Transverse colon (tissue), 4 donors: ENCODE data around the gene ITPRID2. TPM values are rescaled to one million over a fixed set of nuclear protein-coding genes. Genes with fewer than 3 reads are reported as not detected.

Source experiments
- DNase-seq: peaks from one replicate; pipeline ENCODE4 v3.0.0-alpha.2; 2019
- H3K27ac ChIP-seq, 4 donors: fragments of 200-600 bp; sonication (generic); 2 replicates each; pipeline ENCODE4 v1.5.1; 2016 to 2018; ENCODE audit warnings: inconsistent platforms in 4 of 4
- H3K27me3 ChIP-seq: fragments of 200-600 bp; sonication (generic); 2 replicates; pipeline ENCODE4 v1.5.1; 2017; ENCODE audit warnings: inconsistent platforms
- H3K36me3 ChIP-seq, 4 donors: fragments of 200-600 bp; sonication (generic); 2 replicates each; pipeline ENCODE4 v1.5.1; 2017 to 2019; ENCODE audit warnings: inconsistent platforms in 4 of 4
- H3K4me1 ChIP-seq, 4 donors: fragments of 200-600 bp; sonication (generic); 2 replicates each; pipeline ENCODE4 v1.5.1; 2017 to 2020; ENCODE audit warnings: inconsistent platforms in 4 of 4
- H3K4me3 ChIP-seq, 4 donors: fragments of 200-600 bp; sonication (generic); 1 replicate in 1 of 4; 2 replicates in 3 of 4; pipeline versions ENCODE4 v1.5.1 to v1.6.1; 2017 to 2019; ENCODE audit warnings: inconsistent platforms in 4 of 4
- H3K9me3 ChIP-seq, 2 donors: fragments of 200-600 bp; sonication (generic); 2 replicates each; pipeline ENCODE4 v1.5.1; 2017 to 2019; ENCODE audit warnings: inconsistent platforms in 2 of 2
- EP300 ChIP-seq: sonication (generic); formaldehyde crosslinking; IDR thresholded peaks from one replicate; pipeline ENCODE4 v1.6.1; 2017; ENCODE audit warnings: antibody characterized with exemption, low read depth
- POLR2A ChIP-seq: fragments of 450-650 bp; IDR thresholded peaks from one replicate; pipeline ENCODE4 v1.6.1; 2016; ENCODE audit warnings: antibody characterized with exemption, mild to moderate bottlenecking, moderate library complexity
- POLR2AphosphoS5 ChIP-seq, 3 donors: sonication (generic); formaldehyde crosslinking; IDR thresholded peaks; one replicate each; pipeline ENCODE4 v1.6.1; 2016; ENCODE audit warnings: antibody characterized with exemption in 3 of 3
- WGBS, 2 donors: methylation state at CpG; one replicate each; pipeline ENCODE4 v1.1.5; 2018; ENCODE audit warnings: low coverage in 1 of 2; 5-methylcytosine and 5-hydroxymethylcytosine counted together
- in situ Hi-C, 4 donors: fragments of 200-750 bp; cut with MboI; loops; one replicate each; pipeline versions ENCODE4 v1.15.0 to v1.15.1; 2017; ENCODE audit warnings: low sequenced_read_pairs in 3 of 4, low pct_ligation_motif_present in 1 of 4, low pct_unique_long_range_greater_than_20kb in 1 of 4
- intact Hi-C: fragments of 100-400 bp; cut with DNase I; formaldehyde crosslinking; loops from one replicate; pipeline ENCODE4 v1.15.1; 2023; ENCODE audit warnings: low total_unique reads
- total RNA-seq, 4 donors: library from RNA; depleted of rRNA; stranded (reverse); fragments of >200 nt; gene quantifications; one replicate each; pipeline ENCODE4 v1.1.0, GENCODE V29; 2016
- TF ChIP-seq, protein P1 (sequence below), 5 experiments: fragments of 200-600 bp in 3 of 5; fragments of 450-650 bp in 2 of 5; sonication (generic) in 3 of 5; IDR thresholded peaks; 1 replicate in 2 of 5; 2 replicates in 3 of 5; pipeline ENCODE4 v1.5.1; 2016 to 2017; ENCODE audit warnings: antibody characterized with exemption in 5 of 5, inconsistent platforms in 3 of 5, mild to moderate bottlenecking in 2 of 5, moderate library complexity in 1 of 5

The ITPRID2 gene
- total RNA-seq, 4 donors from 2014 or later, result 117 to 255 (median 212) TPM

DNA sequence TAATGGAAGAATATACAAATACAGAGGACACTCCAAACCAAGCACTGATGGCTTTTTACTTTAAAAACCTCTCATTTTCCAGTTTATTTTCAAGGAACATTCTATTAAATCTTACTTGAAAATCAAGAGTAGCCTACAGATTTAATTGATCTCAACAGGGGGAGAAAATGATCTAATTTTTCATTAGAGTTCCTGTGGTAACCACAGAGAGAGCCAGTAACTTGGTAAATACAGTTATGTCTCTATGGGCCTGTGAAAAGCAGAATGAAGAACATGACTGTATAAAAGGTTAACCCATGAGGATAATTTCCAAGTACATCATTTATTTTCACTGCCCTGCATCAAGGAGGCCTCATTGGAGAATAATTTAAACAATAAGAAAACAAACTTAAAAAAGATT, 39.8 kb upstream of the ITPRID2 start:
- Histone ChIP-seq H3K36me3 (no peaks in the 10 kb centered on the region), H3K27me3 (no peaks in the 10 kb centered on the region), H3K27ac (no peak overlapping the region), H3K9me3 (no peaks in the 10 kb centered on the region), H3K4me1 (peaks cover 0 to 14% (median 3%) of the 10 kb centered on the region in 4 donors), H3K4me3 (no peak overlapping the region)
- no peak for DNase-seq
- in situ Hi-C loops, result no loop called here
- TF ChIP-seq EP300 (no peak), POLR2AphosphoS5 (IDR thresholded peaks at IDR 0.05) (no peak), POLR2A (no peak)
- TF ChIP-seq, protein P1, sequence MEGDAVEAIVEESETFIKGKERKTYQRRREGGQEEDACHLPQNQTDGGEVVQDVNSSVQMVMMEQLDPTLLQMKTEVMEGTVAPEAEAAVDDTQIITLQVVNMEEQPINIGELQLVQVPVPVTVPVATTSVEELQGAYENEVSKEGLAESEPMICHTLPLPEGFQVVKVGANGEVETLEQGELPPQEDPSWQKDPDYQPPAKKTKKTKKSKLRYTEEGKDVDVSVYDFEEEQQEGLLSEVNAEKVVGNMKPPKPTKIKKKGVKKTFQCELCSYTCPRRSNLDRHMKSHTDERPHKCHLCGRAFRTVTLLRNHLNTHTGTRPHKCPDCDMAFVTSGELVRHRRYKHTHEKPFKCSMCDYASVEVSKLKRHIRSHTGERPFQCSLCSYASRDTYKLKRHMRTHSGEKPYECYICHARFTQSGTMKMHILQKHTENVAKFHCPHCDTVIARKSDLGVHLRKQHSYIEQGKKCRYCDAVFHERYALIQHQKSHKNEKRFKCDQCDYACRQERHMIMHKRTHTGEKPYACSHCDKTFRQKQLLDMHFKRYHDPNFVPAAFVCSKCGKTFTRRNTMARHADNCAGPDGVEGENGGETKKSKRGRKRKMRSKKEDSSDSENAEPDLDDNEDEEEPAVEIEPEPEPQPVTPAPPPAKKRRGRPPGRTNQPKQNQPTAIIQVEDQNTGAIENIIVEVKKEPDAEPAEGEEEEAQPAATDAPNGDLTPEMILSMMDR (IDR thresholded peaks at IDR 0.05), result no peak
- intact Hi-C loops, result no loop called here

DNA sequence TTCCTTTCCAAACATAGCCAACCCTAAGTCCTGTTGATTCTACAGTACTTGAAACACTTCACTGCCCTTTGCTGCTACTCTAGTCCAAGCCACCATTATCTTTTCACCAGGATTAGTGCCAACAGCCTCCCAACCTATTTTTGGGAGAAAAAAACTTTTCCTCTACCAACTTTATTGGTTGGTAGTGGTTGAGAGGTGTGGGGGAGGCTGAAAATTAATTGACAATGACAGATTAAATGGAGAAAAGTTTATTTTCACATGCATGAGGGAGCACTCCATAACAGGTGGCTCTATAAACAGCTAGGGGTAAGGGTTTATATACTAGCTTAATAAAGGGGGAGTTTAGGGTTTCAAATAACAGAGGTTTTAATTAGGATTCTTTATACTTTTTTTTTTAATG, 37.8 kb upstream of the ITPRID2 start:
- Histone ChIP-seq H3K27ac (no peak overlapping the region), H3K4me3 (no peak overlapping the region), H3K9me3 (no peaks in the 10 kb centered on the region), H3K36me3 (no peaks in the 10 kb centered on the region), H3K27me3 (no peaks in the 10 kb centered on the region), H3K4me1 (peaks cover 0 to 5% (median 0%) of the 10 kb centered on the region in 4 donors)
- DNase-seq, result no peak
- intact Hi-C loops, result no loop called here
- in situ Hi-C loops, result no loop called here
- TF ChIP-seq EP300, result no peak
- TF ChIP-seq POLR2AphosphoS5 (IDR thresholded peaks at IDR 0.05), result no peak
- TF ChIP-seq POLR2A, result no peak
- TF ChIP-seq, protein P1 (IDR thresholded peaks at IDR 0.05), result no peak

DNA sequence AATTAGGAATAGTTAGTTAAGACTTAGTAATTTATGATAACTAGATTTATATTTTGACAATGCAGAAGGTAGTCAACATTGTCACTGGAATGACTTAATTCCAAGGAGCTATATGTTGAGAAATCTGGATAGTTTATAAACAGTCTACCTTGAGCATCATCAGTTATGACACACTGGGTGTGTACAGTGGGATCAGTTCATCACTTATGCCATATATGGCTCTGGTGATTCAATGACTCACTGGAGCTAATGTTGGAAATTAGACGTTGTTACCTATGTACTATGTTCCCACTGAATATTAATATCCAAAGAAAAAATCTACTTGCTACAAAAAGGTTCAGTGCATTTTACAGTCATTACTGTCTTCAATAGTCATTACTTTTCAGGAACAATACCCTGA, 34.0 kb upstream of the ITPRID2 start:
- no peak for TF ChIP-seq EP300
- TF ChIP-seq POLR2AphosphoS5 (IDR thresholded peaks at IDR 0.05), result no peak
- TF ChIP-seq, protein P1 (IDR thresholded peaks at IDR 0.05), result no peak
- TF ChIP-seq POLR2A, result no peak
- no peaks in the 10 kb centered on the region for H3K9me3 ChIP-seq
- peaks cover 0 to 4% (median 0%) of the 10 kb centered on the region in 4 donors for H3K4me1 ChIP-seq
- in situ Hi-C loops, result no loop called here
- WGBS, 2 donors, result 63 to 100% methylated on average over 1 of the region's 1 CpG
- no peaks in the 10 kb centered on the region for H3K27me3 ChIP-seq
- no peak for DNase-seq
- intact Hi-C loops, result no loop called here
- no peak overlapping the region for H3K27ac ChIP-seq
- no peaks in the 10 kb centered on the region for H3K36me3 ChIP-seq
- no peak overlapping the region for H3K4me3 ChIP-seq

DNA sequence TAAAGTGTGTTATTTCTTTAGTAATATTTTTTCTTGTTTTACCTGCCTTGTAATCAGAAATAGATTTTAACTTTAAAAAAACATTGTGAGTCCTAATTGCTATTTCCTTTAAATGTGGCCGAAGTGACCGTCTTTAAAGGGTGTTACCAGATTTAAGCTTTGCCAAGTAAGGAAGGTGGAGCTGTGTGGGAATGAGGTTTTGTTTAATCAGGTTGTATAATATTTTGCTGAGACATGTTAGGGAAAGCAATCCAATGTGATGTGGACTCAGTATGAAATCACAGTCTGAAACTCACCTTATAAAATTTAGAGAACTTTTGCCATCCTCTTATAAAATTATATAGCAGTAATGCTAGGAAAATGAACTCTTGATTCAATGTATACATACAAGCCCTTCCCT, 32.9 kb upstream of the ITPRID2 start:
- WGBS, 2 donors, result 54 to 68% methylated on average over 2 of the region's 2 CpGs
- TF ChIP-seq POLR2AphosphoS5 (IDR thresholded peaks at IDR 0.05) (no peak), EP300 (no peak)
- H3K4me3 ChIP-seq, result no peak overlapping the region
- in situ Hi-C loops (no loop called here), intact Hi-C loops (no loop called here)
- no peaks in the 10 kb centered on the region for H3K27me3 ChIP-seq
- no peak for DNase-seq
- H3K9me3 ChIP-seq, result no peaks in the 10 kb centered on the region
- peak overlapping the region in 1 of 4 donors; percentile 10 for H3K27ac ChIP-seq
- no peaks in the 10 kb centered on the region for H3K36me3 ChIP-seq
- peaks cover 0 to 4% (median 0%) of the 10 kb centered on the region in 4 donors for H3K4me1 ChIP-seq

DNA sequence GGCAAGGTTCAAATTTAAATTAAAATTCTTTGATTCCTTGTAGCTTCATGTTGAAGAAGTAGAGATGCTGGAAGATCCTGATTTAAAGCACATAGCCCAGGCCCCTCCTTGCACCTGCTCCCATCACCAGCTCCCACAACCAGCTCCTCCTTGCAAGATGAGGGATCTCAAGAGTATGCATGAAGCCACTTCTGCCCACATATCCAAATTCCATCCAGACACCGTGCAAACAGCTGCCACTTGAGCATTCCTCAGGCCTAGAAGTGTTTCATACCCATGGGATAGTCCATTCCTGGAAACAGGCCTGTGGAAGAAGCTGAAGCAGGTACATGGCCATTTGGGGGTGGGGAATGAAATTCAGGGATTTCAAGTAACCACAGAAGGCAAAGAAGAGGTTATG, 32.4 kb upstream of the ITPRID2 start:
- Histone ChIP-seq H3K9me3 (no peaks in the 10 kb centered on the region), H3K4me1 (peaks cover 0 to 4% (median 0%) of the 10 kb centered on the region in 4 donors), H3K27me3 (no peaks in the 10 kb centered on the region), H3K27ac (peak overlapping the region in 1 of 4 donors; percentile 10), H3K4me3 (no peak overlapping the region), H3K36me3 (no peaks in the 10 kb centered on the region)
- TF ChIP-seq POLR2AphosphoS5 (IDR thresholded peaks at IDR 0.05), result no peak
- TF ChIP-seq, protein P1 (IDR thresholded peaks at IDR 0.05), result no peak
- TF ChIP-seq EP300, result no peak
- 78% methylated on average over 1 of the region's 1 CpG; no CpG with 5 or more reads in 1 of the 2 donors for WGBS, 2 donors
- intact Hi-C loops (no loop called here), in situ Hi-C loops (no loop called here)
- DNase-seq, result no peak
